Karpas-422 (cell line): ENCODE results near the gene TRAPPC10. TPM values are rescaled to one million over a fixed set of nuclear protein-coding genes. Genes with fewer than 3 reads are reported as not detected.

Source experiments
- DNase-seq: peaks from one replicate; pipeline ENCODE4 v3.0.0-alpha.2; 2015
- H2AFZ ChIP-seq: fragments of 200-600 bp; sonication (generic); 2 replicates; pipeline ENCODE4 v1.6.1; 2014; ENCODE audit warnings: antibody characterized with exemption, low read length, mixed read lengths
- H3K27ac ChIP-seq: fragments of 200-600 bp; sonication (generic); 2 replicates; pipeline ENCODE4 v1.5.1; 2014; ENCODE audit warnings: mild to moderate bottlenecking, low read length, moderate library complexity
- H3K27me3 ChIP-seq: fragments of 200-600 bp; sonication (generic); 2 replicates; pipeline ENCODE4 v1.6.1; 2014; ENCODE audit warnings: low read length, mixed read lengths
- H3K36me3 ChIP-seq: fragments of 200-600 bp; sonication (generic); 2 replicates; pipeline ENCODE4 v1.6.1; 2014; ENCODE audit warnings: low read length, mixed read lengths; ENCODE audit not compliant: insufficient read depth
- H3K4me1 ChIP-seq: fragments of 200-600 bp; sonication (generic); 2 replicates; pipeline ENCODE4 v1.6.1; 2014; ENCODE audit warnings: mild to moderate bottlenecking, low read length, mixed read lengths
- H3K4me2 ChIP-seq: fragments of 200-600 bp; sonication (generic); 2 replicates; pipeline ENCODE4 v1.6.1; 2014; ENCODE audit warnings: low read length, low read depth, mild to moderate bottlenecking; ENCODE audit not compliant: poor library complexity, severe bottlenecking
- H3K4me3 ChIP-seq: fragments of 200-600 bp; sonication (generic); 2 replicates; pipeline ENCODE4 v1.5.1; 2014; ENCODE audit warnings: mild to moderate bottlenecking, antibody characterized with exemption, low read length, mixed read lengths
- H3K79me2 ChIP-seq: fragments of 200-600 bp; sonication (generic); 2 replicates; pipeline ENCODE4 v1.6.1; 2014; ENCODE audit warnings: mild to moderate bottlenecking, low read length, mixed read lengths
- H3K9ac ChIP-seq: fragments of 200-600 bp; sonication (generic); 2 replicates; pipeline ENCODE4 v1.6.0; 2014; ENCODE audit warnings: low read length
- H3K9me2 ChIP-seq: fragments of 200-600 bp; sonication (generic), shearing (Covaris generic); replicated peaks from 2 replicates; pipeline ENCODE4 v1.6.0; 2014; ENCODE audit warnings: mild to moderate bottlenecking, low read length, moderate library complexity; ENCODE audit not compliant: insufficient read depth
- H3K9me3 ChIP-seq: fragments of 300-700, 200-600 bp; sonication (generic); 2 replicates; pipeline ENCODE4 v1.6.1; 2014; ENCODE audit warnings: low read length, mixed read lengths
- H4K20me1 ChIP-seq: fragments of 200-600 bp; sonication (generic); 2 replicates; pipeline ENCODE4 v1.6.1; 2014; ENCODE audit warnings: mild to moderate bottlenecking, antibody characterized with exemption, low read length, low read depth; ENCODE audit not compliant: insufficient read depth
- total RNA-seq: library from RNA; depleted of rRNA; stranded (reverse); fragments of >200 nt; shearing (Covaris generic); gene quantifications from 2 replicates; pipeline ENCODE4 v1.2.3, GENCODE V29; 2014; ENCODE audit warnings: low replicate concordance

The TRAPPC10 gene
- total RNA-seq, 1 experiment from 2014 or later = 40.3 TPM

GRCh38 chr21:43985690-43986251 lies 26.3 kb upstream of the TRAPPC10 start:
- no peak overlapping the region for H3K4me3 ChIP-seq
- no peaks in the 10 kb centered on the region for H3K9me2 ChIP-seq

GRCh38 chr21:43986544-43987451 lies 25.3 kb upstream of the TRAPPC10 start:
- H3K9ac ChIP-seq = no peak overlapping the region
- H3K27ac ChIP-seq = no peak overlapping the region
- no peak overlapping the region for H3K4me3 ChIP-seq
- H3K4me1 ChIP-seq = no peaks in the 10 kb centered on the region
- no peaks in the 10 kb centered on the region for H3K9me3 ChIP-seq
- H3K79me2 ChIP-seq = no peaks in the 10 kb centered on the region
- DNase-seq = no peak
- no peaks in the 10 kb centered on the region for H3K27me3 ChIP-seq
- no peak overlapping the region for H2AFZ ChIP-seq
- H3K9me2 ChIP-seq = no peaks in the 10 kb centered on the region
- no peak overlapping the region for H3K4me2 ChIP-seq
- no peaks in the 10 kb centered on the region for H3K36me3 ChIP-seq
- H4K20me1 ChIP-seq = peaks cover 3% of the 10 kb centered on the region; the same call in 1 of the 2 replicates

More at GRCh38 chr21:43985690-43986251, 26.3 kb upstream of the TRAPPC10 start:
- Histone ChIP-seq H2AFZ (no peak overlapping the region), H3K9ac (no peak overlapping the region), H3K9me3 (no peaks in the 10 kb centered on the region), H3K27ac (no peak overlapping the region), H3K79me2 (no peaks in the 10 kb centered on the region), H3K4me1 (no peaks in the 10 kb centered on the region), H3K36me3 (no peaks in the 10 kb centered on the region), H4K20me1 (peaks cover 3% of the 10 kb centered on the region; the same call in 1 of the 2 replicates), H3K4me2 (no peak overlapping the region), H3K27me3 (no peaks in the 10 kb centered on the region)
- no peak for DNase-seq

- Histone ChIP-seq H3K36me3 (no peaks in the 10 kb centered on the region), H3K27ac (no peak overlapping the region), H3K79me2 (no peaks in the 10 kb centered on the region), H2AFZ (no peak overlapping the region), H3K9me2 (no peaks in the 10 kb centered on the region), H3K27me3 (no peaks in the 10 kb centered on the region), H4K20me1 (peaks cover 3% of the 10 kb centered on the region; the same call in 1 of the 2 replicates), H3K4me1 (no peaks in the 10 kb centered on the region), H3K9ac (no peak overlapping the region), H3K4me3 (no peak overlapping the region), H3K4me2 (no peak overlapping the region), H3K9me3 (no peaks in the 10 kb centered on the region)
- DNase-seq = no peak
Measured at GRCh38 chr21:43987509-43987908, 24.6 kb upstream of the TRAPPC10 start.

GRCh38 chr21:43988016-43988415 lies 24.1 kb upstream of the TRAPPC10 start:
- H2AFZ ChIP-seq = no peak overlapping the region
- no peak overlapping the region for H3K4me3 ChIP-seq
- H3K79me2 ChIP-seq = no peaks in the 10 kb centered on the region
- no peaks in the 10 kb centered on the region for H3K9me2 ChIP-seq
- no peak overlapping the region for H3K9ac ChIP-seq
- no peak overlapping the region for H3K4me2 ChIP-seq
- no peaks in the 10 kb centered on the region for H3K9me3 ChIP-seq
- H4K20me1 ChIP-seq = peaks cover 3% of the 10 kb centered on the region; the same call in 1 of the 2 replicates
- no peaks in the 10 kb centered on the region for H3K27me3 ChIP-seq
- H3K27ac ChIP-seq = no peak overlapping the region
- H3K4me1 ChIP-seq = no peaks in the 10 kb centered on the region
- no peak for DNase-seq
- no peaks in the 10 kb centered on the region for H3K36me3 ChIP-seq

- Histone ChIP-seq H3K9me3 (no peaks in the 10 kb centered on the region), H3K79me2 (no peaks in the 10 kb centered on the region), H3K36me3 (no peaks in the 10 kb centered on the region), H3K27me3 (no peaks in the 10 kb centered on the region), H4K20me1 (peaks cover 3% of the 10 kb centered on the region; the same call in 1 of the 2 replicates), H3K4me1 (no peaks in the 10 kb centered on the region), H2AFZ (no peak overlapping the region), H3K4me2 (no peak overlapping the region), H3K27ac (no peak overlapping the region), H3K9me2 (no peaks in the 10 kb centered on the region), H3K9ac (no peak overlapping the region), H3K4me3 (no peak overlapping the region)
- DNase-seq = no peak
Measured at GRCh38 chr21:43988506-43989230, 23.4 kb upstream of the TRAPPC10 start.

- H3K79me2 ChIP-seq = no peaks in the 10 kb centered on the region
- no peaks in the 10 kb centered on the region for H3K9me2 ChIP-seq
- no peak overlapping the region for H3K4me2 ChIP-seq
- H3K27me3 ChIP-seq = no peaks in the 10 kb centered on the region
- no peaks in the 10 kb centered on the region for H3K36me3 ChIP-seq
- H4K20me1 ChIP-seq = peaks cover 3% of the 10 kb centered on the region; the same call in 1 of the 2 replicates
- no peaks in the 10 kb centered on the region for H3K9me3 ChIP-seq
- no peak overlapping the region for H3K9ac ChIP-seq
- H3K4me3 ChIP-seq = no peak overlapping the region
- no peak for DNase-seq
- no peak overlapping the region for H2AFZ ChIP-seq
- H3K27ac ChIP-seq = no peak overlapping the region
- H3K4me1 ChIP-seq = no peaks in the 10 kb centered on the region
Measured at GRCh38 chr21:43989401-43989800, 22.7 kb upstream of the TRAPPC10 start.

- no peak overlapping the region for H3K9ac ChIP-seq
- no peak overlapping the region for H3K4me2 ChIP-seq
- H4K20me1 ChIP-seq = no peaks in the 10 kb centered on the region
- H3K79me2 ChIP-seq = no peaks in the 10 kb centered on the region
- H3K36me3 ChIP-seq = no peaks in the 10 kb centered on the region
- no peak overlapping the region for H3K4me3 ChIP-seq
- H3K27me3 ChIP-seq = no peaks in the 10 kb centered on the region
- no peak overlapping the region for H3K27ac ChIP-seq
- no peaks in the 10 kb centered on the region for H3K9me2 ChIP-seq
- H3K4me1 ChIP-seq = no peaks in the 10 kb centered on the region
- H3K9me3 ChIP-seq = no peaks in the 10 kb centered on the region
- no peak for DNase-seq
- H2AFZ ChIP-seq = no peak overlapping the region
Measured at GRCh38 chr21:43991447-43991991, 20.6 kb upstream of the TRAPPC10 start.

- Histone ChIP-seq H3K27me3 (no peaks in the 10 kb centered on the region), H3K4me3 (no peak overlapping the region), H3K79me2 (no peaks in the 10 kb centered on the region), H3K9ac (no peak overlapping the region), H4K20me1 (no peaks in the 10 kb centered on the region), H3K27ac (no peak overlapping the region), H3K9me2 (no peaks in the 10 kb centered on the region), H3K9me3 (no peaks in the 10 kb centered on the region), H3K36me3 (no peaks in the 10 kb centered on the region), H3K4me1 (no peaks in the 10 kb centered on the region), H2AFZ (no peak overlapping the region), H3K4me2 (no peak overlapping the region)
- DNase-seq = no peak
Measured at GRCh38 chr21:43992121-43992520, 20.0 kb upstream of the TRAPPC10 start.
